Putamen (tissue), 1 donor: ENCODE measurements around the gene KRTAP9-2.
"Not testable (repeated sequence)": the region's sequence is repeated elsewhere in the genome, so short reads cannot be mapped to it uniquely, and the experiment has no call there.

ENCODE experiments used
- DNase-seq: peaks from one replicate; pipeline ENCODE4 v3.0.0-alpha.2; 2016; ENCODE audit warnings: low spot score

KRTAP9-2 gene

GRCh38 chr17:41237116-41237515 lies 10.7 kb downstream of the KRTAP9-2 start:
- not testable (repeated sequence) for DNase-seq

GRCh38 chr17:41237949-41238437 lies 11.5 kb downstream of the KRTAP9-2 start, which contains the start of gene KRTAP9-8:
Gene KRTAP9-8, plus strand, starts transcription at chr17:41237999. Its CDS starts 53 bp downstream, at chr17:41238052.
- DNase-seq = not testable (repeated sequence)

GRCh38 chr17:41246995-41247787 lies 20.7 kb downstream of the KRTAP9-2 start:
- DNase-seq = not testable (repeated sequence)

- not testable (repeated sequence) for DNase-seq
These were observed 23.3 kb downstream of the KRTAP9-2 start, which contains the start of gene KRTAP9-4 for GRCh38 chr17:41249637-41250240. Gene KRTAP9-4, plus strand, starts transcription at chr17:41249687. Its CDS starts 34 bp downstream, at chr17:41249721.

GRCh38 chr17:41251261-41251660 lies 24.8 kb downstream of the KRTAP9-2 start:
- no peak for DNase-seq

- no peak for DNase-seq
These were observed 28.4 kb downstream of the KRTAP9-2 start for GRCh38 chr17:41254861-41255260.

- not testable (repeated sequence) for DNase-seq
These were observed 29.2 kb downstream of the KRTAP9-2 start, which contains the start of gene KRTAP9-9 for GRCh38 chr17:41255381-41256290. Gene KRTAP9-9, plus strand, starts transcription at chr17:41255384.

- DNase-seq = no peak
These were observed 29.8 kb downstream of the KRTAP9-2 start for GRCh38 chr17:41256291-41256685.

- no peak for DNase-seq
These were observed 32.0 kb downstream of the KRTAP9-2 start for GRCh38 chr17:41258406-41258805.

- no peak for DNase-seq
These were observed 36.8 kb downstream of the KRTAP9-2 start for GRCh38 chr17:41263212-41263611.

- no peak for DNase-seq
These were observed 38.2 kb downstream of the KRTAP9-2 start for GRCh38 chr17:41264599-41264998.

- DNase-seq = no peak
These were observed 38.6 kb downstream of the KRTAP9-2 start, which contains the start of gene KRTAP9-6 for GRCh38 chr17:41265078-41265477. Gene KRTAP9-6, plus strand, starts transcription at chr17:41265378. Its CDS starts 0 bp downstream, at chr17:41265378.

GRCh38 chr17:41267711-41268110 lies 41.3 kb downstream of the KRTAP9-2 start:
- no peak for DNase-seq

GRCh38 chr17:41271323-41271722 lies 44.9 kb downstream of the KRTAP9-2 start:
- DNase-seq = not testable (repeated sequence)

GRCh38 chr17:41271858-41272257 lies 45.4 kb downstream of the KRTAP9-2 start:
- DNase-seq = no peak

GRCh38 chr17:41275648-41276190 lies 49.3 kb downstream of the KRTAP9-2 start, which contains the start of gene KRTAP9-7:
Gene KRTAP9-7, plus strand, starts transcription at chr17:41275698. Its CDS starts 0 bp downstream, at chr17:41275698.
- not testable (repeated sequence) for DNase-seq
